GM18951 (cell line): ENCODE results near the gene ARHGEF16.

Experiments used
- POLR2A ChIP-seq: IDR thresholded peaks from 4 replicates; pipeline ENCODE4 v1.6.1; 2011; ENCODE audit warnings: mild to moderate bottlenecking; ENCODE audit not compliant: insufficient read length, insufficient read depth; ENCODE audit errors: extremely low read depth
- in situ Hi-C: fragments of 300-500 bp; cut with MboI; formaldehyde crosslinking; loops from one replicate; pipeline ENCODE4 v1.12.0; 2022; ENCODE audit warnings: low sequenced_read_pairs, mixed read lengths, inconsistent platforms; ENCODE audit not compliant: unreplicated experiment

ARHGEF16 gene

GRCh38 chr1:3498246-3498930 lies 43.9 kb downstream of the ARHGEF16 start:
- TF ChIP-seq POLR2A: no peak
- in situ Hi-C loops: no loop called here

DNA sequence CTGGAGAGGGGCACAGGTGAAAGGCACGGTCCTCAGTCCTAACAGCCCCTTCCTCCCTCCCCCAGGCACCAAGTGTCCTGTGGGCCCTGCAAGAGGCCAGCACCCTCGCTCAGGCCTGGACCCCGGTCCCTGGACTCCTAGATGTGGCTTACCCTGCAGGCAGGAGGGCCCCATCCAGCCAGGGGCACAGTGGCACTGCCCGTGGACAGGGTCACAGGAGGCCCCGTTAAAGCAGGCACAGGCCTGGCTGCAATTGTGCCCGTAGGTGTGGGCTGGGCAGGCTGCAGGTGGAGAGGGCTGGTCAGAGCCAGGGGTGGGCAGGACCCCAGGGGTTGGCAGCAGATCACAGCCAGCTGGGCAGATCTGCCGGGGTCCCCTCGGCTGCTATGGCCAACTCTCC lies 44.5 kb downstream of the ARHGEF16 start:
- in situ Hi-C loops: no loop called here
- TF ChIP-seq POLR2A: no peak

GRCh38 chr1:3499611-3500010 lies 45.1 kb downstream of the ARHGEF16 start:
- in situ Hi-C loops: no loop called here
- TF ChIP-seq POLR2A: no peak

DNA sequence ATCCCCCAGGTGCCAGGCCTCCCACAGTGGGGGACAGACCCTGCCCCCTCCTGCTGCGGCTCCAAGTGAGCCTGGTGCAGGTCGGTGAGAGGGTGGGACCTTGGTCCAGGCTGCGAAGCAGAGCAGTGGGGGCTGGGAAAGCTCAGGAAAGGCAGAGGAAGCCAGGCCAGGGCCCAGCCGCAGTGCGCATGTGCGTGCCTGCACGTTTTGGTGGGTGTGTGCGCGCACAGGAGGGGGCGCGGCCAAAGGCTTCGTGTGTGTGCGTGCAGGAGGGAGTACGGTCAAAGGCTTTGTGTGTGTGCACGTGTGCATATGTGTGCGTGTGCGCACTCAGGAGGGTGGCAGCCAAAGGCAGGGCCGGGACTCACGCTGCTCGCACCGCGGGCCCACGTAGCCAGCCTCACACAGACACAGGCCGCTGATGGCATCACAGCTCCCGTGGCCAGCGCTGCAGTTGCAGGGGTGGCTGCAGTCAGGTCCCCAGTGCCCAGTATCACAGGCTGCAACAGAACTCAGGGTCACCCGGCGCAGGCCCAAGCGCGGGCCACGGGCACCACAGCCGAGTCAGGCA lies 45.9 kb downstream of the ARHGEF16 start:
- in situ Hi-C loops: no loop called here
- no peak for TF ChIP-seq POLR2A

DNA sequence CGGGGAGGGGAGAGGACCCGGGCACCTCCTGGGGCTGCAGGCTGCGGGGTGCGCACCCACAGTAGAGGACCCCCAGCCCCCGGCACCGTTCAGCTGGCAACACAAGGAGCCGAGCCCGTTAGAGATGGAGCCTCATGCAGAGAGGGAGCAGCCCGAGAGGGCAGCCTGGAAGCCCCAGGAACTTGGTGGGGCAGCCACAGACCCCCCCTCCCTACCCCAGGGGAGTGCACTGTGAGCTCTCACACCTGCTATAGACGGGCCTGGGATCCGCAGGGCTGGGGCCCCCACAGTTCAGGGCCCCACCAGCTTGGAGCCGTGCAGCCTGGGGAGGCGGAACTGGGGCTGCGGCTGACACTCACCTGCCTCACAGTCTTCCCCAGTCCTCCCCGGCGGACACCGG lies 47.0 kb downstream of the ARHGEF16 start:
- no peak for TF ChIP-seq POLR2A
- in situ Hi-C loops: no loop called here

GRCh38 chr1:3501856-3502640 lies 47.6 kb downstream of the ARHGEF16 start:
- TF ChIP-seq POLR2A: no peak
- in situ Hi-C loops: no loop called here

DNA sequence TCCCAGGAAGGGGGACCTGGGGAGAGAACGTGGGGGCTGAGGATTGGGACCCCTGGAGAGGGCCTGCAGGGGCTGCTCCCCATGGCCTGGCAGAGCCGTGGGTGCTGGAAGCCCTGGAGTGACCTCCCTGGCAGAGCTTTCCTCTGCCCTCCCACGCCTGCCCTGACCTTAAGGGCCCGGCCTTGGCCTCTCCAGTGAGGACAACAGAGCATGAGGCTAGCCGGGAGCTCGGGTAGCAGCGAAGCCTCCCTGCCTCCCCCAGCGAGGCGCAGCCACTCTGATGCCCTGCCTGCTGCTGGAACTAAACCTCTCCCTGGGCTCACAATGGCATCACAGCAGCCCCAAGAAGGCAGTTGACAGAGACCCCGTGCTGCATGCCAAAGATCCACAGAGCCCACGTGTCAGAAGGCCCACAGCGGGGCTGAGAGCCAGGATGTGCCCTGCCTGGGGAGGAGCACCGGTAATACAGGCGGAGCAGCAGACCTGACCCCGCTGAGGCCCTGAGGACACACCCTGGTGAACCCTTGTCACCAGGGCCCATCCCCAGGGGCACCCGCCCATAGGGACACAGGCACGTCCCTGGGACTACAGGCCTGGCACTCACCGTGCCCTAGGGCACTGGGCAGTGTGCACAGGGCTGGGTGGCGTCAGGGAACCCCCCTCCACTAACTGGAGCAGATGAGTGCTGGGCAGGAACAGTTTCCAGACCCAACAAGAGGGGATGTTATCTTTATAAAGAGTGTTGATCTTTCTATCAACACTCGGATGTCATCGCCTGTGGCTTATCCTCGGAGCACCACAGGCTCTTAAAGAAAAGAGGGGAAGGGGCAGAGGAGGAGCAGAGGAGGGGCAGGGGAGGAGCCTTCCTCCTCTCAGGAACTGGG lies 48.4 kb downstream of the ARHGEF16 start:
- in situ Hi-C loops: no loop called here
- no peak for TF ChIP-seq POLR2A

DNA sequence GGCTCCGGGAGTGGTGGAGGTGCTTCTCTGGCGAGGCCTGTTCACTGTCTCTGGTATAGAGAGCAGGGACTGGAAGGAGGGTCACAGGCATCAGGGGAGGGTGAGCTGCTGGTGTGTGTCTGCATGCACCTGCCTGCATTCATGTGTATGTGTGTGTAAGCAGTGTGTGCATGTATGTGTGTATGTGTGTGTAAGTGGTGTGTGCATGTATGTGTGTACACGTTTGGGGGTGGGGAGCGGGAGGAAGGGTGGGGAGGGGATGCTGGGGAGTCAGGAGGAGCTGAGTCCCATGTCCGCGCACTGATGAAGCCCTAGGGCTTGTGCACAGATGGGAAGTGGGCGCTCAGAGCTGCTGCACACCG lies 49.0 kb downstream of the ARHGEF16 start:
- no peak for TF ChIP-seq POLR2A
- in situ Hi-C loops: no loop called here

DNA sequence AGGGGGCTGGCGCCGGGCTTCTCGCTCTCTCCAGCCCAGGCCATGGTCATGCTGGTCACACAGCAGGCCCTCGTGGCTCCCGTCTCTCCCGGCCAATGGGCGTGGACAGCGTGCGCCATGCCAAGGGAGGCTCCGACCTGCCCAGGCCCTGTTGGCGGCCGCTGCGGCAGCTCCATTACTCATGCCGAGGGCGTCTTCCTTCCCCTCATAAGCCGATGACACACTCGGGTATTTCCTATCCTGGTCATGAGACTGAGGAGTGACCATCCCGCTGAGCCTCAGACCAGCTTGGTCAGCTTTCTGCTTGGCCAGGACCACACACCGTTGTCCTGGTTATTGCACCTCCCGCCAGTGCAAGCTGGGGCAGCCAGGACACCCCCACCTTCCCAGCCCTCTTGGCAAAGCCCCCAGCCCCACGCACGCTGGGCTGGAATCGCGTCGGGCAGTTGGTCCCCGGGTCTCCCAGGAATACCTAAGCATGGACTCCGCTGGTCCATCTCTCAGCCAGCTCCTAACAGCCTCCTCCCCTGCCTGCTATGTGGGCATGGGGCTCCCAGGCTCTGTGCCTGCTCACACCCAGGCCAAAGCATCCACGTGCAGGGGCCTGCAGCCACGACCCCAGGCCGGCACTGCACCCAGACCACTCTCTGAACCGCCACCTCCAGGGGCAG lies 49.8 kb downstream of the ARHGEF16 start:
- TF ChIP-seq POLR2A: no peak
- in situ Hi-C loops: no loop called here

DNA sequence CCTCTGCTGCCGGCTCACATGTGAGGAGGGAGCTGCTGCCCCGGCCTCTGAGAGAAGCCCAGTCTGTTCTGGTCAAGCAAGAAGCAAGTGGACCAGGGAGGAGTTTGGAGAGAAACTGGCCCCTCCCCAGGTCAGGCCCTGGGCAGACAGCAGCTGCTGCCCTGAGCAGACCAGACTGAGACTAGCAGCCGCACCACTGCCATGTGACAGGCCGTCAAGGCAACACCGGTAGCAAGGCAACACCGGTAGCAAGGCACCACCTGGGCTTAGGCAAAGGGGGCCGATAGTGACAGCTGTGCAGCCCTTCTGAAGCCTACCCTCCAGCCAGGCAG lies 50.3 kb downstream of the ARHGEF16 start:
- in situ Hi-C loops: no loop called here
- no peak for TF ChIP-seq POLR2A

GRCh38 chr1:3505161-3505560 lies 50.7 kb downstream of the ARHGEF16 start:
- no peak for TF ChIP-seq POLR2A

DNA sequence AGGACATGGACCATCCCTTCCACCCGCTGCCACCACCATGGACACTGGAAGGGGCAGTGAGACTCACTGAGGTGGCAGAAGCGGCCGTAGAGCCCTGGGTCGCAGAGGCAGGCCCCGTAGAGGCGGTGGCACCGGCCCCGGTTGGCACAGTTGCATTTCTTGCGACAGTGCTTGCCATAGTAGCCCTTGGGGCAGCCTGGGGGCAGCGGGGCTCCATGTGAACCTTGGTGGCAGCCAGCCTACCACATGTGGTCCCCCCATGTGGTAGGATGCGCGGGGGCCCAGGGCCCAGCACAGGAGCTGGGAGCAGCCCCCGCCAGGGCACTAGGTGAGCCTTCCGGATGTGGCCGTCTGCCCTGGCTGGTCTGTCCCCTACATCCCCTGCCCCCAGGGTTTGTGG lies 51.6 kb downstream of the ARHGEF16 start:
- in situ Hi-C loops: no loop called here
- TF ChIP-seq POLR2A: no peak

More at GRCh38 chr1:3505161-3505560, 50.7 kb downstream of the ARHGEF16 start:
- in situ Hi-C loops: no loop called here

- no peak for TF ChIP-seq POLR2A
- in situ Hi-C loops: no loop called here
Observed at GRCh38 chr1:3506943-3507342, 52.5 kb downstream of the ARHGEF16 start.
